Aorta (tissue), 5 donors: ENCODE data around the gene KIF1B. TPM values are rescaled to one million over a fixed set of nuclear protein-coding genes. Genes with fewer than 3 reads are reported as not detected.
A peak's percentile ranks its signal among the peaks of the same experiment; 100 is the strongest.
"Not testable (repeated sequence)": the region's sequence is repeated elsewhere in the genome, so short reads cannot be mapped to it uniquely, and the experiment has no call there.

ENCODE experiments used
- ATAC-seq: fragments of 200-7000 bp; cut with Tn5 transposase; one replicate; pipeline ENCODE4 v1.9.1; 2022; ENCODE audit warnings: moderate library complexity; ENCODE audit not compliant: low FRiP score
- DNase-seq, 2 donors: peaks; one replicate each; pipeline ENCODE4 v3.0.0-alpha.2; 2020
- H3K27ac ChIP-seq, 2 donors: one replicate each; pipeline ENCODE4 v1.5.1; 2013; ENCODE audit warnings: low read length in 2 of 2, mild to moderate bottlenecking in 2 of 2, moderate library complexity in 2 of 2, control low read depth in 1 of 2, inconsistent platforms in 1 of 2, low read depth in 1 of 2
- H3K27me3 ChIP-seq, 2 donors: one replicate each; pipeline ENCODE4 v1.6.1; 2013; ENCODE audit warnings: control low read depth in 1 of 2, low read length in 1 of 2, mild to moderate bottlenecking in 1 of 2, moderate library complexity in 1 of 2; ENCODE audit not compliant: insufficient read depth in 2 of 2, control insufficient read depth in 1 of 2
- H3K36me3 ChIP-seq, 2 donors: one replicate each; pipeline ENCODE4 v1.6.1; 2013; ENCODE audit warnings: control low read depth in 1 of 2, low read length in 1 of 2, mild to moderate bottlenecking in 1 of 2; ENCODE audit not compliant: insufficient read depth in 2 of 2, control insufficient read depth in 1 of 2
- H3K4me1 ChIP-seq, 2 donors: one replicate each; pipeline ENCODE4 v1.6.1; 2013; ENCODE audit warnings: low read length in 2 of 2, control low read depth in 1 of 2, mild to moderate bottlenecking in 1 of 2, moderate library complexity in 1 of 2; ENCODE audit not compliant: insufficient read depth in 2 of 2, control insufficient read depth in 1 of 2
- H3K4me3 ChIP-seq, 2 donors: one replicate each; pipeline ENCODE4 v1.5.1; 2013; ENCODE audit warnings: low read length in 2 of 2, control low read depth in 1 of 2, mild to moderate bottlenecking in 1 of 2
- H3K9me3 ChIP-seq: one replicate; pipeline ENCODE4 v1.6.1; 2013; ENCODE audit warnings: mild to moderate bottlenecking, low read length; ENCODE audit not compliant: control insufficient read depth
- WGBS, 2 donors: extraction: QIAGEN DNeasy Blood & Tissue Kit; methylation state at CpG; one replicate each; pipeline ENCODE4 v1.1.7; 2013; 5-methylcytosine and 5-hydroxymethylcytosine counted together
- intact Hi-C, 2 donors: fragments of 100-400 bp; cut with DNase I; formaldehyde crosslinking; loops; one replicate each; pipeline versions ENCODE4 v1.14.2 to v1.15.0; 2022
- microRNA-seq, 2 donors: library from miRNA; unstranded; fragments of <30 nt; microRNA quantifications; one replicate each; pipeline ENCODE4 v1.2.0, GENCODE V29; 2020
- polyA plus RNA-seq, 2 donors: library from polyadenylated mRNA; stranded (reverse); fragments of 200-250 nt; gene quantifications; one replicate each; pipeline ENCODE4 v1.2.3, GENCODE V29; 2013
- total RNA-seq, 2 donors: library from RNA; stranded (reverse); fragmentation: NEBNext Ultra II Directional; extraction: Animal tissue kit (Norgen Biotek cat#: 25700); gene quantifications; one replicate each; pipeline ENCODE4 v1.2.1, GENCODE V29; 2021
- donor health status: healthy with polysubstance abuse.
- donor health status: Bipolar disorder and iron deficiency.
- donor health status: DM: no; HTN: no; CAD: no.
- donor health status: DM: no; HTN: no; CAD: no.
- donor health status: DM: yes; HTN: yes; CAD: no.

Gene KIF1B
- total and polyA plus RNA-seq, 4 donors = 7.4 to 67.6 (median 35.1) TPM

GRCh38 chr1:10425826-10426534 lies 215.6 kb downstream of the KIF1B start:
- WGBS, 2 donors = 83 to 85% methylated on average over 21 of the region's 21 CpGs
- not testable (repeated sequence) for H3K27me3 ChIP-seq, H3K36me3 ChIP-seq, H3K4me1 ChIP-seq, DNase-seq, ATAC-seq, H3K4me3 ChIP-seq, H3K27ac ChIP-seq, H3K9me3 ChIP-seq
- intact Hi-C loops = loop anchor here in 1 of 2 donors (10.0 kb wide), 1 partner anchor 481 kb away; the partner anchor contains the start of genes LZIC and NMNAT1

- not testable (repeated sequence) for ATAC-seq, H3K27ac ChIP-seq, DNase-seq, H3K4me1 ChIP-seq, H3K36me3 ChIP-seq, H3K27me3 ChIP-seq, H3K4me3 ChIP-seq, H3K9me3 ChIP-seq
- 92 to 96% methylated on average over 12 to 21 of the region's 21 CpGs for WGBS, 2 donors
- intact Hi-C loops = loop anchor here in 1 of 2 donors (10.0 kb wide), 1 partner anchor 482 kb away; the partner anchor contains the start of genes LZIC and NMNAT1
Observed at GRCh38 chr1:10426535-10426848, 216.1 kb downstream of the KIF1B start.

- H3K9me3 ChIP-seq = no peaks in the 10 kb centered on the region
- H3K27me3 ChIP-seq = no peaks in the 10 kb centered on the region
- no peaks in the 10 kb centered on the region for H3K4me1 ChIP-seq
- 82 to 85% methylated on average over 5 of the region's 5 CpGs for WGBS, 2 donors
- no peaks in the 10 kb centered on the region for H3K36me3 ChIP-seq
- DNase-seq = no peak
- H3K27ac ChIP-seq = no peak overlapping the region
- intact Hi-C loops = loop anchor here (1.0 to 10.0 kb wide), 2 partner anchors 52 to 484 kb away; partner anchors contain the start of genes LZIC (in 1 of the 2) and NMNAT1 (in 1 of the 2)
- no peak overlapping the region for H3K4me3 ChIP-seq
- ATAC-seq = no peak
Observed at GRCh38 chr1:10428984-10429383, 218.6 kb downstream of the KIF1B start.

GRCh38 chr1:10429868-10430215 lies 219.5 kb downstream of the KIF1B start:
- intact Hi-C loops = loop anchor here (1.0 to 10.0 kb wide), 6 partner anchors 32 to 485 kb away; partner anchors contain the start of genes DFFA (in 1 of the 2), LZIC (in 1 of the 2), NMNAT1 (in 1 of the 2) and PEX14 (in 1 of the 2)

GRCh38 chr1:10430216-10431069 lies 220.1 kb downstream of the KIF1B start, which contains the start of gene CENPS:
Gene CENPS (plus strand): TSS chr1:10430433. CDS start chr1:10430518, 85 bp downstream.
- no peaks in the 10 kb centered on the region for H3K27me3 ChIP-seq
- no peaks in the 10 kb centered on the region for H3K9me3 ChIP-seq
- peak; percentile 99 for ATAC-seq
- peak within 1 kb of the TSS; percentile 38 to 46 for H3K4me3 ChIP-seq
- DNase-seq = peak; percentile 96 to 98
- no peaks in the 10 kb centered on the region for H3K4me1 ChIP-seq
- no peaks in the 10 kb centered on the region for H3K36me3 ChIP-seq
- intact Hi-C loops = loop anchor here (1.0 to 5.0 kb wide), 5 partner anchors 32 to 436 kb away; partner anchors contain the start of genes DFFA (in 1 of the 2) and PEX14 (in 1 of the 2)
- 0% methylated on average over 63 to 95 of the region's 95 CpGs for WGBS, 2 donors
- no peak within 1 kb of the TSS for H3K27ac ChIP-seq

More at GRCh38 chr1:10429868-10430215, 219.5 kb downstream of the KIF1B start:
- Histone ChIP-seq H3K4me3 (no peak overlapping the region), H3K27me3 (no peaks in the 10 kb centered on the region), H3K9me3 (no peaks in the 10 kb centered on the region), H3K36me3 (no peaks in the 10 kb centered on the region), H3K27ac (no peak overlapping the region), H3K4me1 (no peaks in the 10 kb centered on the region)
- WGBS, 2 donors = 3 to 4% methylated on average over 16 of the region's 16 CpGs
- peak in 1 of 2 donors; percentile 58 for DNase-seq
- ATAC-seq = no peak

Small RNA genes lying within 50 kb of the gene (microRNA-seq; reads per million reads assigned to microRNA genes)
- gene MIR1273D = 0 reads per million in 2 donors

Other genes with a start within 250 kb of the KIF1B start
- 10 to 100 TPM in 1 of 2 donors, 1 to 10 TPM in 1; 7.6 to 30.2 TPM for gene RBP7, start 213.3 kb upstream of the KIF1B start, total RNA-seq
- gene RBP7, start 213.3 kb upstream of the KIF1B start, polyA plus RNA-seq = 10 to 100 TPM in 1 of 2 donors, 1 to 10 TPM in 1; 3.9 to 35.1 TPM
- gene UBE4B, start 177.6 kb upstream of the KIF1B start, total RNA-seq = 10 to 100 TPM; 46.9 to 54.8 TPM
- 10 to 100 TPM; 11.6 to 29.9 TPM for gene UBE4B, start 177.6 kb upstream of the KIF1B start, polyA plus RNA-seq
- gene PGD, start 188.5 kb downstream of the KIF1B start, total RNA-seq = 10 to 100 TPM; 46.7 TPM
- gene PGD, start 188.5 kb downstream of the KIF1B start, polyA plus RNA-seq = 10 to 100 TPM; 28.7 to 80.8 TPM
- 10 to 100 TPM in 1 of 2 donors, 1 to 10 TPM in 1; 4.3 to 11.4 TPM for gene CENPS, start 219.9 kb downstream of the KIF1B start, total RNA-seq
- 10 to 100 TPM; 17.4 to 21.4 TPM for gene CENPS, start 219.9 kb downstream of the KIF1B start, polyA plus RNA-seq
- under 1 TPM in 1 of 2 donors, not detected in 1; 0.33 TPM for gene CORT, start 239.5 kb downstream of the KIF1B start, total RNA-seq
- gene CORT, start 239.5 kb downstream of the KIF1B start, polyA plus RNA-seq = not detected